Stimulated activated CD8-positive, alpha-beta memory T cell treated with anti-CD3 and anti-CD28 coated beads, Interleukin-12 subunit alpha, Interleukin-12 subunit beta, amount 100 ng/mL, for 24 hours (primary cell): ENCODE results near the gene DYNC1LI2.
"Not testable (repeated sequence)": the region's sequence is repeated elsewhere in the genome, so short reads cannot be mapped to it uniquely, and the experiment has no call there.

Experiments
- DNase-seq: peaks from one replicate; pipeline ENCODE4 v3.0.0-alpha.2; 2020; ENCODE audit errors: extremely low read depth

The DYNC1LI2 gene

DNA sequence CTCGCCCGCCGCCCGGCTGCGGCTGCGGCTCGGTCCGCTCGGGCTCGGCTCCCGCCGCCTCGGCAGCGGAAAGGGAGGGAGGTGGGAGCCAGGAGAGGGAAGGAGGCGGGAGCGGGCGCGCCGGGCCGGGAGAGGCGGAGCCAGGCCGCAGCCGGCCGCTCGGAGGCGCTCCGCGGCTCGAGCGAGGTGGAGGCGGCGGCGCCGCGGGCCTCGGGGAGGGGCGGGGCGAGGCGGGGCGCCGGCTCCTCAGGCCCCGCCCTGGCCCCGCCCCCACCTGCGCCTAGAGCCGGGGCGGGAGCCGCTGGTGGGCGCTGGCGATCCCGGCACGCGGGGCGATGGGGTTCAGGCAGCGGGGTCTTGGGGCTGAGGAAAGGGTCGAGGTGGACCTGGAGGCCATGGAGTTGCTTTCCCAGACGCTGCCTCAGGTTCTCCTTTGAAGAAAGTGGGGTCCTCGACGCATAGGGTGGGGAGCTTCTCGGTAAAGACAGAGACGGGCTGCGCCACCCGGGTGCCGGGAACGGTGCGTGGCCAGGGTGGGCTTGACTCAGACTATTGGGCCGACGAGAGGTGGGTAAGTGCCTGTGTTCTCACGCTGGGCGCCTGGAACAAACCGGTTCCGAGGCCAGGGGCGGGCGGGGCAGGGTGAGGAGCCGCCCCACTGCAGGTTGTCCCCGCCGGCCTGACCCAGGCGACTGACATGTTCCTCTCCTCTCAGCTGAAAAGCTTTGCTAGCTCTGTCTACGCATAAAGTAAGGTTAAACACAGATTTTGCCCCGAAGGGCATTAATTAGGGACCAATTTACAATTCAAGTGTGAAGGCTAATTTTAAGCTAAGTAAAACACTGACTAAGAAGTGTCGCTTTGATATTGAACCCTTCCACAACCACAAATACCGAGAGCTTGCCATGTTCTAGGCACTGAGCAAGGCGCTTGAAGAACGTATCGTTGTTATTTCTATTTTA is 54.5 kb downstream of the DYNC1LI2 start, which contains the start of gene CMTM4:
Gene CMTM4, minus strand, starts transcription at position 75 of the 962 bp plus-strand sequence. CDS start 218 bp downstream, outside the sequence.
- peak; percentile 44 for DNase-seq

DNA sequence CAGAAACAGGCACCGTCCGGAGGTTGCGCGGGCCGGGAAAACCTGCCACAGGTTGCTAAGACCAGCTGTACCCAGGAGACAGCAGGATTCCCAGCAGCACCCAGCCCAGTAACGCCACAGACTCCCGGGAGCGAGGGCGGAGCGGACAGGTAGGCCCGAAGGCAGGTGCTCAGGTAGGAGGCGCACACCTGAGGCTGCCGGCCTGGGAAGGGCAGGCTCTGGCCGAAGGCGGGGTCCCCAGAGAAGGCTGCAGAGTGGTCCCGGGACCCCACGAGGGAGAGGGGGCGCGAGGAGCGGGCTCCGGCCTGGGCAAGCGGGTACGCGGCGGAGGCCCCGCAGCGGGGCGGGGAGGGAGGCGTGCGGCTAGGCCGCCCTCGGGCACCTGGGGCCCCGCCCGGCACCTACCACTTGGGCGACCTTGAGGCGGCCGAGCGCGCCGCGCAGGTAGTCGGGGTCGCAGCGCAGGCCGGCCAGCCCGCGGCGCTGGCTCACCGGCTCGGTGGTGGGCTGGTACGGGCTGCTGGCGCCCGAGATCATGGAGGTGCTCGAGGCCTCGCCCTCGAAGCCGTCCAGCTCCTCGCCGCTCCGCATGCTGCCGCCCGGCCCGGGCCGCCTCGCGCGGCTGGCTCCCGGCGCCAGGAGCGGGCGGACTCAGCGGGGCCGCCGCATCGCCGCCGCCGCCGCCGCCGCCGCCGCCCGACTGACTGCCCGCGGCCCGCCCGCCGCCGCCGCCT is 55.3 kb downstream of the DYNC1LI2 start:
- no peak for DNase-seq

DNA sequence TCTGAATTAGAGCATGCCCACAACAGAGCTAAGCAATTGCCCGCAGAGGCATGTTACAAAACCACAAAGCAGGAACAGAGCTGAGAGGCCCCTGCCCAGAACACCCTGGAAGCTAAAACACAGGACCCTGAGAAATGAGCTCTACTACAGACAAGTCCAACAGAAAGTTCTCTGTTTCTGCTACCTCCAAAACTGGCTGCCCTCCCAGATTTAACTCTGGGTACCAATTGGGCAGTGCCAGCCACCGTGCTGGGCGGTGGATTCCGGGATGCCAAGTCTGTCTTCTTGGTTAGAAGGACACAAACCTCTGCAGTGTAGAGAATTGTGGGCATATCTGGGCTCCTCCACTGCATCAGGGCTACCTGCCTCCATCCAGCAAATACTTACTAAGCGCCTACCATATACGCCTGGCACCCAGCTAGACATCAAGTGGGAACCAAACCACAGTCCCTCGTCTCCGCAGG is 55.9 kb downstream of the DYNC1LI2 start:
- no peak for DNase-seq

GRCh38 chr16:66693149-66693548 is 58.3 kb downstream of the DYNC1LI2 start:
- no peak for DNase-seq

DNA sequence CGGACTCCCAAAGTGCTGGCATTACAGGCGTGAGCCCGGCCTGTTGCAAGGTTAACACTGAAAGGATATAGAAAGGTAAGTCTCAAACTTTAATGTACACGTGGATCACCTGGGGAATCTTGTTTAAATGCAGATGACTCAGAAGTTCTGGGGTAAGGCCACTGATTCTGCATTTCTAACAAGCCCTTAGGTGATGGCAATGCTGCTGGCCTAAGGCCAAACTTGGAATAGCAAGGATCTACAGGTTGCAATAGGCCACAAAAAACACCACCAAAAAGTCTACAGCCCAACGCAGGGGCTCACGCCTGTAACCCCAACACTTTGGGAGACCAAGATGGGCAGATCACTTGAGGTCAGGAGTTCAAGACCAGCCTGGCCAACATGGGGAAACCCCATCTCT is 59.1 kb downstream of the DYNC1LI2 start:
- no peak for DNase-seq

GRCh38 chr16:66691234-66691633 is 60.2 kb downstream of the DYNC1LI2 start:
- no peak for DNase-seq

DNA sequence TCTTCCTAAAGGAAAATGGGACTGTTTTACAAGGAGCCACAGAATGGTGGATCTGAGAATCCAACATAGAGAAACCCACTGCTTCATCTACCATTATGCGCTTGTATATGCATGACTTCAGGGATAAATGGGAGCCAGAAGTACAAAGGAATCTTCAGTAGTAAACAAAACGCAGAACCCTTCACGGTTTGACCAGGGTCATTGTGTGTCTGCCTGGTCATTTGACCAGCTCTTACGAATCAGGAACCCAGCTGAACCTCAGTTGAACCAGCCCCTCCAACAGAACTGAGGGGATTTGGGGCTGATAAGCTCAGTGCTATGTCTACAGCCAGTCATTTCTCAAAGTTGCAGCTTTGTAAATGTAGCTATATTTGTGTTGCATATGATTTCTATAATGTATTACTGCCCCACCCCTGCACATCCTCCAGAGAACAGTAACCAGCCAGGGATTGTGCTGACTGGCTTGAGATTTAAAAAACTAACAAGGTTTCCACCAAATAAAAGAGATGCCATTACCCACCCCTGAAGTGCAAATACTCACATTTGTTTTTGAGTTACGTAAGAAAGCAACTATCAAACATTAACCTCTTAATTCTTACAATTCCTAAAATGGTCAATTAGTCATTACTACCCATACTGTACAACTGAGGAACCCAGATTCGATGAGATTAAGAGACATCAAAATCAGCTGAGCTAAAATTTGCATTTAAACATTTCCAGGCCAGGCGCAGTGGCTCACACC is 61.1 kb downstream of the DYNC1LI2 start:
- DNase-seq = no peak

DNA sequence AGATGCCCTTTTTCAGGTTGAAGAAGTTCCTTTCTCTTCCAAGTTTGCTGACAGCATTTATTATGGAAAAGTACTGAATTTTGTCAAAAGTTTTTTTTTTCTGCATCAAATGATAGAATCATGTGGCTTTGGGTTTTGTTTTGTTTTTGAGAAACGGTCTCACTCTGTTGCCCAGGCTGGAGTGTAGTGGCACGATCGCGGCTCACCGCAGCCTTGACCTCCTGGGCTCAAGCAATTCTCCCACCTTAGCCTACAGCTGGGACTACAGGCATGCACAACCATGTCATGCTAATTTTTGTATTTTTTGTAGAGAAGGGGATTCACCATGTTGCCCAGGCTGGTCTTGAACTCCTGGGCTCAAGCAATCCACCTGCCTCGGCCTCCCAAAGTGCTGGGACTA is 62.1 kb downstream of the DYNC1LI2 start:
- DNase-seq = no peak

GRCh38 chr16:66687906-66688625 is 63.3 kb downstream of the DYNC1LI2 start:
- DNase-seq = no peak

DNA sequence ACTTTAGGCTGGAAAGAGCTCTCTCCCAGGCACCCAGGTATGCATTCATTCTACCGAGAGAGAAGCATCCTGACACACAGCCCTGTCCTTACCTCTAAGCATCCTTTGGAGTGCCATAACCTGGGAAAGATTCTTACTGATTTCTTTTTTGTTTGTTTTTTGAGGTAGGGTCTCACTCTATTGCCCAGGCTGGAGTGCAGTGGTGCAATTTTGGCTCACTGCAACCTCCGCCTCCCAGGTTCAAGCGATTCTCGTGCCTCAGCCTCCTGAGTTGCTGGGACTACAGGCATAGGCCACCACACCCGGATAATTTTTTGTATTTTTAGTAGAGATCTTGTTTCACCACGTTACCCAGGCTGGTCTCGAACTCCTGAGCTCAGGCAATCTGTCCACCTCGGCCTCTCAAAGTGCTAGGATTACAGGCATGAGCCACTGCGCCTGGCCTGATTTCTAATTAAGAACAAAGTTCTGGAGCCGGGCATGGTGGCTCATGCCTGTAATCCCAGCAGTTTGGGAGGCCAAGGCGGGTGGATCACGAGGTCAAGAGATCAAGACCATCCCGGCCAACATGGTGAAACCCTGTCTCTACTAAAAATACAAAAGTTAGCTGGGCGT is 65.8 kb downstream of the DYNC1LI2 start:
- DNase-seq = not testable (repeated sequence)

GRCh38 chr16:66682271-66682670 is 69.1 kb downstream of the DYNC1LI2 start:
- DNase-seq = no peak

GRCh38 chr16:66681676-66682075 is 69.7 kb downstream of the DYNC1LI2 start:
- DNase-seq = no peak

GRCh38 chr16:66678337-66678736 is 73.1 kb downstream of the DYNC1LI2 start:
- no peak for DNase-seq

- no peak for DNase-seq
These were observed 73.6 kb downstream of the DYNC1LI2 start for GRCh38 chr16:66677836-66678235.

DNA sequence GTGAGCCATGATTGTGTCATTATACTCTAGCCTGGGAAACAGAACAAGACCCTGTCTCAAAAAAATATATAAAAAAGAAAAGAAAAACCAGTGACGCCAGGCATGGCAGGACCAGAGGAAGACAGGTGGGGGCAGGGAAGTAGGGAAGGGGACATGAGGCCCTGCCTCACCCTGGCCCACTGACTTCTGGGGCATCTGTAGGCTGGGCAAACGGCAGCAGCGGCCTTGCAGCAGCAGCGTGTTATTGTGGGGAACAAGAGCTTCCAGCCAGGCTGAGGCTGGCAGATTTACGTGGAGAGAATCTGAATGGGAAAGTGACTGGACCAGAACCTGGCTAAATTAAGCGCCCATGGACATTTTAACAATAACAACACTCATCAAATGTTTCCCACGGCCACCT is 74.2 kb downstream of the DYNC1LI2 start:
- DNase-seq = no peak

DNA sequence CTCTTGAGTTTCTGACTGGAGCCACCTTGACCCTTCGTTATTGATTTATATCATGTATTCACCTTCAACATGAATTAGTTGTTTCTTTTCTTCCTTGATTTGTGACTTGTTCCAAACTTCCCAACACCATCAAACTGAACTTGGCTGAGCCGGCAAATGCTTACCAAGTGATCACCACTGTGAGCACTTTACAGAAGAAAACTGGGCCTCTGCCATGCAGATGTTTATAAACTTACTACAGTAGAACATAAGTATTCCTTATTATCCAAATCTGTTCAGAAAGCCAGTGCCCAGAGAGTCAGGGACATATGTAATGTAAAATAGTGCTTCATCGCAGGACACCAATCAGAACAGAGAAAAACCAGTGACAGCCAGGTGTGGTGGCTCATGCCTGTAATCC is 74.8 kb downstream of the DYNC1LI2 start:
- no peak for DNase-seq

DNA sequence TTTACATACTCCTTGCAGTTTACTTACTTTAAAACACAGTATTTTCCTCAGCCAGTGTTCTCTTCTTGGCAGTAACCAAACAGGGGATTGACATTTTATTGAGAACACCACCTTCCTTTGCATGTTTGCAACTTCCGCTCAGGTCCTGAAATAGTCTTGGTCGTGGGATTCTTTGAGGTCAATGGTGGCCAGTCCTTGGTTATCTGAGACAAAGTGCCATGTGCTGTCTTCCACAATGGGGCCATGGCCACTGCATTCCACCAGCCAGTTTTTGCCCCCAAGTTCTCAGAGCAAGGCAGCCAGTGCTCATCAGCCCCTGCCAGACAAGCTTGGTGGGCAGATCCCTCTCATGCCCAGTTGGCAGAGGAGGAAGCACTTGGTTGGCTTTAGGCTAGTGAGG is 77.7 kb downstream of the DYNC1LI2 start:
- DNase-seq = no peak
